Measurements from ENCODE around the gene FLVCR2. TPM values are rescaled to one million over a fixed set of nuclear protein-coding genes. Genes with fewer than 3 reads are reported as not detected.

FLVCR2 gene
- total RNA-seq, 1 donor from 2014 or later, result 50.6 TPM

- Mint-ChIP-seq H3K27ac (ENCODE audit: unreplicated experiment) (no peak overlapping the region), H3K27me3 (ENCODE audit: unreplicated experiment) (peaks cover 6% of the 10 kb centered on the region), H3K9me3 (ENCODE audit: unreplicated experiment) (no peaks in the 10 kb centered on the region), H3K4me3 (ENCODE audit: unreplicated experiment) (peak overlapping the region; percentile 37), H3K4me1 (ENCODE audit: unreplicated experiment) (peaks cover 51% of the 10 kb centered on the region), H3K36me3 (ENCODE audit: low read depth, unreplicated experiment) (peaks cover 47% of the 10 kb centered on the region)
- no peak for TF ChIP-seq CTCF (IDR thresholded peaks at IDR 0.05; ENCODE audit: unreplicated experiment)
- no peak for DNase-seq (ENCODE audit: low spot score)
These were observed 31.4 kb downstream of the FLVCR2 start for GRCh38 chr14:75609606-75610475.

GRCh38 chr14:75610834-75611233 lies 32.4 kb downstream of the FLVCR2 start:
- TF ChIP-seq CTCF (IDR thresholded peaks at IDR 0.05; ENCODE audit: unreplicated experiment), result no peak
- no peak overlapping the region for H3K27ac Mint-ChIP-seq (ENCODE audit: unreplicated experiment)

DNA sequence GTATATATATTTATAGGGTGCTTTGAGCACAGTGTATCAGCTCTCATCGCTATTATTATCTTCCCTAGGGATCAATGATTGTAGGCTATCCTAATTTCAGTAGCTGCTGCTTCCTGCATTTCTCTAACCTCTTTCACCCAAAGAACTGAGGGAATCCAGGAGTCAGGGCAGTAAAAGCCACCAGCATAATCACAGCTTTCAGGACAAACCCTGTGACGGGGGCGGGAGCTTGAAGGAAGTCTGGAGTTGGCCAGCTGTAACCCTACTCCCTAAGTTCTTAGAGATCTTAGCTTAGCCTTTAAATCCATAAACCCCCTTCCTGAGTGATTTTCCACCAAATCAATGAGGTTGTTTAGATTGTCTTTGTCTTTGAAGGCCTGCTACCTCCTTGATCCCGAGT lies 33.7 kb downstream of the FLVCR2 start:
- peaks cover 57% of the 10 kb centered on the region for H3K36me3 Mint-ChIP-seq (ENCODE audit: low read depth, unreplicated experiment)
- no peak overlapping the region for H3K27ac Mint-ChIP-seq (ENCODE audit: unreplicated experiment)
- DNase-seq (ENCODE audit: low spot score), result no peak
- peaks cover 35% of the 10 kb centered on the region for H3K4me1 Mint-ChIP-seq (ENCODE audit: unreplicated experiment)
- no peaks in the 10 kb centered on the region for H3K9me3 Mint-ChIP-seq (ENCODE audit: unreplicated experiment)
- no peak overlapping the region for H3K4me3 Mint-ChIP-seq (ENCODE audit: unreplicated experiment)
- peaks cover 6% of the 10 kb centered on the region for H3K27me3 Mint-ChIP-seq (ENCODE audit: unreplicated experiment)
- TF ChIP-seq CTCF (IDR thresholded peaks at IDR 0.05; ENCODE audit: unreplicated experiment), result no peak

More at GRCh38 chr14:75610834-75611233, 32.4 kb downstream of the FLVCR2 start:
- Mint-ChIP-seq H3K4me3 (ENCODE audit: unreplicated experiment) (no peak overlapping the region), H3K36me3 (ENCODE audit: low read depth, unreplicated experiment) (peaks cover 54% of the 10 kb centered on the region), H3K4me1 (ENCODE audit: unreplicated experiment) (peaks cover 42% of the 10 kb centered on the region), H3K9me3 (ENCODE audit: unreplicated experiment) (no peaks in the 10 kb centered on the region), H3K27me3 (ENCODE audit: unreplicated experiment) (peaks cover 6% of the 10 kb centered on the region)
- DNase-seq (ENCODE audit: low spot score), result no peak

- no peak for DNase-seq (ENCODE audit: low spot score)
These were observed 35.8 kb downstream of the FLVCR2 start for GRCh38 chr14:75614179-75614578.

More at GRCh38 chr14:75614179-75614578, 35.8 kb downstream of the FLVCR2 start:
- H3K27ac Mint-ChIP-seq (ENCODE audit: unreplicated experiment), result no peak overlapping the region
- peak overlapping the region; percentile 71 for H3K4me3 Mint-ChIP-seq (ENCODE audit: unreplicated experiment)
- TF ChIP-seq CTCF (IDR thresholded peaks at IDR 0.05; ENCODE audit: unreplicated experiment), result no peak
- H3K9me3 Mint-ChIP-seq (ENCODE audit: unreplicated experiment), result no peaks in the 10 kb centered on the region
- H3K4me1 Mint-ChIP-seq (ENCODE audit: unreplicated experiment), result peaks cover 19% of the 10 kb centered on the region
- H3K27me3 Mint-ChIP-seq (ENCODE audit: unreplicated experiment), result peaks cover 4% of the 10 kb centered on the region
- H3K36me3 Mint-ChIP-seq (ENCODE audit: low read depth, unreplicated experiment), result peaks cover 45% of the 10 kb centered on the region
